MCF 10A (cell line): Measurements from ENCODE around the gene ADAMTS2. TPM values are rescaled to one million over a fixed set of nuclear protein-coding genes. Genes with fewer than 3 reads are reported as not detected.

Source experiments
- BruUV-seq: library from RNA; stranded (reverse); fragments of 400-500 nt; replicated peaks from 2 replicates; lab custom pipeline; 2021; lab: Mats Ljungman, UMichigan
- CTCF ChIA-PET: fragments of 300-600 bp; sonication (Branson Sonifier 250); formaldehyde crosslinking; extraction: SDS; loops from one replicate; lab custom pipeline; 2021; ENCODE audit warnings: antibody characterized with exemption, inconsistent platforms; lab: Yijun Ruan, JAX
- POLR2A ChIA-PET: fragments of 300-600, 350-650 bp; sonication (Branson Sonifier 250); formaldehyde crosslinking; extraction: SDS; loops from one replicate; lab custom pipeline; 2020; ENCODE audit warnings: antibody characterized with exemption, inconsistent platforms; lab: Yijun Ruan, JAX
- DNase-seq: peaks from one replicate; pipeline ENCODE4 v3.0.0-alpha.2; 2018; ENCODE audit not compliant: unreplicated experiment
- H3K27ac Mint-ChIP-seq: one replicate; pipeline ENCODE4 v1.8.0; 2022; ENCODE audit warnings: mild to moderate bottlenecking, low read depth, mixed read lengths; ENCODE audit not compliant: unreplicated experiment
- H3K27me3 Mint-ChIP-seq: one replicate; pipeline ENCODE4 v1.8.0; 2022; ENCODE audit warnings: mixed read lengths; ENCODE audit not compliant: insufficient read depth, unreplicated experiment
- H3K36me3 Mint-ChIP-seq: one replicate; pipeline ENCODE4 v1.8.0; 2022; ENCODE audit warnings: mild to moderate bottlenecking, moderate library complexity, mixed read lengths; ENCODE audit not compliant: insufficient read depth, unreplicated experiment
- H3K4me1 Mint-ChIP-seq: one replicate; pipeline ENCODE4 v1.8.0; 2022; ENCODE audit warnings: mixed read lengths; ENCODE audit not compliant: insufficient read depth, unreplicated experiment
- H3K4me3 Mint-ChIP-seq: one replicate; pipeline ENCODE4 v1.8.0; 2022; ENCODE audit warnings: mild to moderate bottlenecking, moderate library complexity, mixed read lengths; ENCODE audit not compliant: unreplicated experiment
- H3K9me3 Mint-ChIP-seq: one replicate; pipeline ENCODE4 v1.8.0; 2022; ENCODE audit warnings: mixed read lengths; ENCODE audit not compliant: unreplicated experiment
- CTCF ChIP-seq: fragments of 200-600 bp; IDR thresholded peaks from one replicate; pipeline ENCODE4 v1.8.0; 2022; ENCODE audit warnings: antibody characterized with exemption, mild to moderate bottlenecking; ENCODE audit not compliant: unreplicated experiment
- intact Hi-C: fragments of 100-400 bp; cut with micrococcal nuclease; formaldehyde crosslinking; loops from 2 replicates; pipeline ENCODE4 v1.14.1; 2022
- total RNA-seq: library from RNA; stranded (reverse); gene quantifications from 2 replicates; pipeline ENCODE4 v1.2.3, GENCODE V29; 2022

The ADAMTS2 gene
- total RNA-seq, 1 experiment from 2014 or later: not detected

DNA sequence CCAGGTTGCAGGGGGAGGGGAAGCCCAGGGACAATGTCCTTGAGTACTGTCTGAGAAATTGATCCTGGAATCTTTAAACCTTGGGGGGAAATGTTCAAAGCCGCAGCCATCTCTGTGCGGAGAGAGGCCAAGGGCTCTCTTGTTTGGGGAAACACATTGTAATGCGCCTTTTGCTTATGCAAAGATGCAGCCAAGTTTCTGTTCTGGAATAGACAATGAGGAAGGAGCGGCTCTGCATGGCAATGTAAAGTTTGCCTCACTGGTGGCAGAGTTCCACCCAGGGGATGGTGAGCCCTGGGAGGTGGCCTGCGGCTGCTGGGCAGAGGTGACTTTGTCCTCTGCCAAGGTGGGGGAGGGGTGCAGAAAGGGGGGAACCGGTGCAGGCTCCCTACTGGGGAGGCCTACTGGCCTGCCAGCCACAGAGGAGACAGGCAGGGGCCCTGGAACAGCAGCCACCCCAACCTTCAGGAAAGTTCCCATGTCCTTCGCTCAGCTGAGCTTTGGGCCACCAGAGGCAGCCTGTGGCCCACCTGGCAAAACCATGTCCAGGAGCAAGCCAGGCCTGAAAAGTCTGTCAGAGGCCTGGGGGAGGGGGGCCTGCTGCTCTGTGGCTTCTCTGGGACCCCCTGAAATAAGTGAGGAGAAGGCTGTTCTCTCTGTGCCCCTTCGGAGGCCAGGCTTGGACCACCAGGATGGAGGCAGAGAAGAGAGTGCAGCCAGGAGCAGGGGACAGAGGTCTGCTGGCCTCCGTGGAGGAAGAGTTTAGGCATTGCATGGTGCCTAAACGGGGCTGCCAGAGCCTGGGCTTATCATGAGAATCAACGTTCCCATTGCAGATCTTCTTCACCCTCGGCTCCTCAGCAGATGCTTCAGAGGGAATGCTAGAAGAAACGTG lies 157.3 kb downstream of the ADAMTS2 start:
- Mint-ChIP-seq H3K4me3 (no peak overlapping the region), H3K4me1 (no peaks in the 10 kb centered on the region), H3K27me3 (no peaks in the 10 kb centered on the region), H3K27ac (no peak overlapping the region), H3K36me3 (no peaks in the 10 kb centered on the region), H3K9me3 (peaks cover 8% of the 10 kb centered on the region)
- no TSS peak for BruUV-seq
- CTCF ChIA-PET: no interaction called here
- intact Hi-C loops: no loop called here
- POLR2A ChIA-PET: no interaction called here
- no peak for TF ChIP-seq CTCF
- DNase-seq: no peak

DNA sequence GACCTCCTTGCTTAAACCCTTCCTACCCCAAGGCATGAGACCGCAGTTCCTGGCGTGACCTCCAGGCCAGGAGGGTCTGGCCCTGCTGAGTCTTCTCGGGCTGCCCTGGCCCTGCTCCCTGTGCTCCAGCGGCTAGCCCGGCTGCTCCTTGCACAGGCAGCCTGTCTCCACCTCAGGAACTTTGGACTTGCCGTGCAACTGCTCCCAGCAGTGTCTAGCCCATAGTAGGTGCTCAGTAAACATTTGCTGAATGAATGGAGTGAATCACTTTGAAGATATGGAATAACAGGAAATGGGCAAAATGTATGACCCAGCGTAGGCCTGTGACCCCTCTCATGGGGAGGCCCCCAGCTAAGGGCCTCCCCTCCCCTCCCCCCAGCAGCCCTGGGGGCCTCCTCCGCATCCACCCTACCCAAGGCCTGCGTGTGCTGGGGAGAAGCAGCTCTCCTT lies 158.0 kb downstream of the ADAMTS2 start:
- no peak for DNase-seq
- intact Hi-C loops: no loop called here
- no peak for TF ChIP-seq CTCF
- no peaks in the 10 kb centered on the region for H3K27me3 Mint-ChIP-seq
- H3K4me1 Mint-ChIP-seq: no peaks in the 10 kb centered on the region
- H3K4me3 Mint-ChIP-seq: no peak overlapping the region
- BruUV-seq: no TSS peak
- CTCF ChIA-PET: no interaction called here
- POLR2A ChIA-PET: no interaction called here
- peaks cover 8% of the 10 kb centered on the region for H3K9me3 Mint-ChIP-seq
- H3K36me3 Mint-ChIP-seq: peaks cover under 1% of the 10 kb centered on the region
- no peak overlapping the region for H3K27ac Mint-ChIP-seq

DNA sequence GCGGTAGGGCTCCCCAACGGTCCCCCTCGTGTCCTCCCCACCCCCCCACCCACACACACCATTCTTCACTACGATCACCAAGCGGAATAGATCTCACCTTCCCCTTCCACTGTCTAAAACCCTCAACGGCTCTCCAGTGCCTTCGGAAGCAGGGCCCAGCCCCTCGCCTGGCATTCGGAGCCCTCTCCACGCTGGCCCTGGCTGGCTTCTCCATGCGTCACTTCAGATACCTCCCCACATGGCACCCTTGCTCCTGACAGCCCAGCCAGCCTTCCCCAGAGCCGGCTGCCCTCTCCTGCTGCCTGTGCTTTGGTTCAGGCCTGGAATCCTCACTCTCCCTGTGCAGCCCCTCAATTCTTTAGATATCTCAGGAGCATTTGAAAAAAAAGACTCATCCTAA lies 158.5 kb downstream of the ADAMTS2 start:
- CTCF ChIA-PET: no interaction called here
- DNase-seq: no peak
- BruUV-seq: no TSS peak
- Mint-ChIP-seq H3K4me3 (no peak overlapping the region), H3K36me3 (peaks cover 5% of the 10 kb centered on the region), H3K27me3 (no peaks in the 10 kb centered on the region), H3K9me3 (peaks cover 8% of the 10 kb centered on the region), H3K27ac (no peak overlapping the region), H3K4me1 (no peaks in the 10 kb centered on the region)
- intact Hi-C loops: no loop called here
- POLR2A ChIA-PET: no interaction called here
- no peak for TF ChIP-seq CTCF

DNA sequence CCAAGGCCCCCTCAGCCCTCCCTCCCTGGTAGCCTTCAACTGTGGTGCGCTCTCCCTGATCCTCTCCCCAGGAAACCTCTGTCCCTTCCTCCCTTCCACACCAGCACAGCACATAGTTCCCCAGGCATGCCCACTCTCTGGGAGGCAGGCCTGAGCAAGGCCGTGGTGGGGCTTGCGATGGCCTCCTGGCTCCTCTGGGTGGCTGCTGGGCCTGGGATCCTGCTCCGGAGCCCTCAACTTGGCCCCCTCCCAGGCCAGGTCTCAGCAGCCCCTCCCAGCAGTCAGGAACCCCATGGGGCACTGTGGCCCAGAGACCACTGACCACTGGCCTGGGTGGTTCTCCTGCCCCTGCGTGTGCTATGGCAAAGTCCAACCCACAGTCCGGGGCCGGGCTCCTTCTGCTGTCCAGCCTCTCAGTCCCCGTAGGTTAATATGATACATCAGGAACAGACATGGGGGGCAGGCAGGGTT lies 159.3 kb downstream of the ADAMTS2 start:
- no peak for DNase-seq
- no TSS peak for BruUV-seq
- H3K4me3 Mint-ChIP-seq: no peak overlapping the region
- H3K4me1 Mint-ChIP-seq: no peaks in the 10 kb centered on the region
- H3K27me3 Mint-ChIP-seq: no peaks in the 10 kb centered on the region
- CTCF ChIA-PET: no interaction called here
- no peak overlapping the region for H3K27ac Mint-ChIP-seq
- intact Hi-C loops: no loop called here
- no peak for TF ChIP-seq CTCF
- peaks cover 5% of the 10 kb centered on the region for H3K36me3 Mint-ChIP-seq
- peaks cover 8% of the 10 kb centered on the region for H3K9me3 Mint-ChIP-seq
- POLR2A ChIA-PET: no interaction called here
